ES-I3 (cell line): ENCODE measurements around the gene NOX4.

ENCODE experiments used
- H3K36me3 ChIP-seq: 2 replicates; pipeline ENCODE4 v1.6.1; 2013; ENCODE audit warnings: mild to moderate bottlenecking, low read length, control low read depth, moderate library complexity; ENCODE audit not compliant: insufficient read depth
- H3K4me1 ChIP-seq: 2 replicates; pipeline ENCODE4 v1.6.1; 2013; ENCODE audit warnings: mild to moderate bottlenecking, control low read depth, low read length; ENCODE audit not compliant: insufficient read depth
- H3K9ac ChIP-seq: 2 replicates; pipeline ENCODE4 v1.6.1; 2013; ENCODE audit warnings: low read depth, mild to moderate bottlenecking, low read length, moderate library complexity
- H3K9me3 ChIP-seq: 2 replicates; pipeline ENCODE4 v1.6.1; 2013; ENCODE audit warnings: mild to moderate bottlenecking, low read length, moderate library complexity; ENCODE audit not compliant: control insufficient read depth, insufficient read depth

NOX4 gene

DNA sequence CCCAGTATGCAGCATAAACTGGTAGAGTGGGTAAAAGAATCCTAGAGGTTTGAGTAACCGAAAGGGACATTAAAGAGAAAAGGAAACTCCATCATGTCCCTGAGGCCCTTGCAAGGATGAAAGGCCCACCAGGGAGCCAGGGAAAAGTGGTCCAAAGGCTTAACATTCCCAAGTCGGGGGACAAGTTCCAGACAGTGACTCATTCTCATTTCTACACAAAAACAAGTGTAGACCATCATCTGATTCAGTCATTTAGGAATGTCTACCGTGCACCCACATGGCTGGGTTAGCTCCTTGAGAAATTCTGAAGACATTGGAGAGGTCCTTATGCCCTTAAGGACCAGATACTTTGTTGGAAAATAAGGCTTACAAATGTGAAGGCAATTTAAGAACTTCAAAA lies 4.8 kb upstream of the NOX4 start:
- H3K36me3 ChIP-seq = no peaks in the 10 kb centered on the region
- H3K9ac ChIP-seq = no peak overlapping the region
- peaks cover 15% of the 10 kb centered on the region for H3K4me1 ChIP-seq
- H3K9me3 ChIP-seq = no peaks in the 10 kb centered on the region

- peaks cover 15% of the 10 kb centered on the region for H3K4me1 ChIP-seq
- no peaks in the 10 kb centered on the region for H3K36me3 ChIP-seq
- H3K9me3 ChIP-seq = no peaks in the 10 kb centered on the region
- no peak overlapping the region for H3K9ac ChIP-seq
Measured at GRCh38 chr11:89493431-89493830, 2.3 kb upstream of the NOX4 start.

DNA sequence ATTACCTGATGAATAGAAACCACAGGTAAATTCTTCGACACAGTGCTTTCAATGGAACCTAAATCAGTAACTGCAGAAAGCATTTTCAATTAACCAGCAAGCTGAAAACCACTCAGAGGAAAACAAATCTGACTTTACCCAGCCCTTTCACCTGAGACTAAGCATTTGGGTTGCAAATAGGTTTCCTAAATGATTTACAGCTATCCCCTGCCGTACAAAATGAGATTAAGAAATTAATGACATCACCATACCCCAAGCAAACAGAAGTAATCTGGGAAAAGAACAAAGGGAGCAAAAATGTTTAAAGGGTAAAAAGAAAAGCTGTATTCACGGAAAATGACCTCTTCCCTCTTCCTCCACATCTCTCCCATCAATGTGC lies 584 bp downstream of the NOX4 start:
- H3K36me3 ChIP-seq = no peaks in the 10 kb centered on the region
- H3K9ac ChIP-seq = peak overlapping the region; percentile 76
- H3K9me3 ChIP-seq = no peaks in the 10 kb centered on the region
- peaks cover 8% of the 10 kb centered on the region for H3K4me1 ChIP-seq

DNA sequence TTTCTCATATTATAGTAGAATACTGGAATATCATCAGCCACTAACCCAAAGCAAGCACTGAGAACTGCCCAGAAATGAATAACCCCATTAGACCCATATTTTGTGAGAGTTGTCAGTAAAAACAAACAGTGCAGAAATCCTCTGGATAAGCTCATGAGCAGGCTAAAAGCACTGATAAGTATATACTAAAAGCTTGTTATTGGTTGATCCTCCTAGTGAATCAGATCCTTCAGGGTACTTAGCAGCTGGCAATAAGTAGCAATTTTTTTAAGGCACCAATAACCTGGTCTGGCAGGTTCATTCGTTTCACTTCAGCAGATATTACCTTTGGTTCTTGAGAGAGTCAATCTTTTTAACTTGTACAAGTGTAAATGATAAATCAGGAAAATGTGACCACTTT lies 1.2 kb downstream of the NOX4 start:
- peak overlapping the region; percentile 76; the same call in 1 of the 2 replicates for H3K9ac ChIP-seq
- H3K4me1 ChIP-seq = peaks cover 4% of the 10 kb centered on the region; the same call in 1 of the 2 replicates
- no peaks in the 10 kb centered on the region for H3K9me3 ChIP-seq
- H3K36me3 ChIP-seq = no peaks in the 10 kb centered on the region

- Histone ChIP-seq H3K4me1 (no peaks in the 10 kb centered on the region; the same call in 1 of the 2 replicates), H3K9me3 (no peaks in the 10 kb centered on the region), H3K9ac (no peak overlapping the region), H3K36me3 (no peaks in the 10 kb centered on the region)
Measured at GRCh38 chr11:89487016-89487415, 4.2 kb downstream of the NOX4 start.

DNA sequence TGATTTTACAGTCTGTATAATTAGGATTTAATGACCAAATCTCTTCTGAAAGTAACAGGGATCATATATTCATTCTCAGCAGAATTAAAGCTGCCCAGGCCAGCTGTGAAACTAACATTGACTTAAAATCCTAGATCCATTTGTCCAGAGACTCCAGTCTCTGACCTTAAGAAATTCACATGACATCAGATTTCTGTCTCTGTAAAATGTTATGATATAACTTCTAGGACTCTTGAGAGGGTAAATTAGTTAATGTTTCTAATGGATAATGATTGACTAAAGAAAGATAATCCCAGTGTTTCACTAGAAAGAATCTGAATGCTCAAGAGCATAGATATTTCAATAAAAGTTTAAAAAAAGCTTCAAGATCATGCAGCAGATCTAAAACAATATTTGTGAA lies 6.3 kb downstream of the NOX4 start:
- Histone ChIP-seq H3K9ac (no peak overlapping the region), H3K4me1 (no peaks in the 10 kb centered on the region; the same call in 1 of the 2 replicates), H3K9me3 (no peaks in the 10 kb centered on the region), H3K36me3 (no peaks in the 10 kb centered on the region)

GRCh38 chr11:89477175-89477574 lies 14.0 kb downstream of the NOX4 start:
- Histone ChIP-seq H3K9ac (no peak overlapping the region), H3K4me1 (no peaks in the 10 kb centered on the region), H3K36me3 (no peaks in the 10 kb centered on the region), H3K9me3 (no peaks in the 10 kb centered on the region)

GRCh38 chr11:89463266-89463780 lies 27.9 kb downstream of the NOX4 start:
- H3K9ac ChIP-seq = no peak overlapping the region
- H3K9me3 ChIP-seq = no peaks in the 10 kb centered on the region
- H3K36me3 ChIP-seq = no peaks in the 10 kb centered on the region
- no peaks in the 10 kb centered on the region for H3K4me1 ChIP-seq

DNA sequence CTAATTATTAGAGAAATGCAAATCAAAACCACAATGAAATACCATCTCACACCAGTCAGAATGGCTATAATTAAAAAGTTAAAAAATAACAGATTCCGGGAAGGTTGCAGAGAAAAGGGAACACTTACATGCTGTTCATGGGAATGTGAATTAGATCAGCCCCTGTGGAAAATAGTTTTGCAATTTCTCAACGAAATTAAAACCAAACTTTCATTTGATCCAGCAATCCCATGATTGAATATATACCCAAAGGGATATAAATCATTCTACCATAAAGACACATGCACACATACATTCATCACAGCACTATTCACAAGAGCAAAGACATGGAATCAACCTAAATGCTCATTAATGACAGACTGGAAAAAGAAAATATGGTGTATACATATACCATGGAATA lies 32.5 kb downstream of the NOX4 start:
- Histone ChIP-seq H3K9me3 (no peaks in the 10 kb centered on the region), H3K4me1 (no peaks in the 10 kb centered on the region), H3K9ac (no peak overlapping the region), H3K36me3 (no peaks in the 10 kb centered on the region)

GRCh38 chr11:89457190-89457589 lies 34.0 kb downstream of the NOX4 start:
- H3K9ac ChIP-seq = no peak overlapping the region
- H3K4me1 ChIP-seq = no peaks in the 10 kb centered on the region
- no peaks in the 10 kb centered on the region for H3K9me3 ChIP-seq
- H3K36me3 ChIP-seq = no peaks in the 10 kb centered on the region

DNA sequence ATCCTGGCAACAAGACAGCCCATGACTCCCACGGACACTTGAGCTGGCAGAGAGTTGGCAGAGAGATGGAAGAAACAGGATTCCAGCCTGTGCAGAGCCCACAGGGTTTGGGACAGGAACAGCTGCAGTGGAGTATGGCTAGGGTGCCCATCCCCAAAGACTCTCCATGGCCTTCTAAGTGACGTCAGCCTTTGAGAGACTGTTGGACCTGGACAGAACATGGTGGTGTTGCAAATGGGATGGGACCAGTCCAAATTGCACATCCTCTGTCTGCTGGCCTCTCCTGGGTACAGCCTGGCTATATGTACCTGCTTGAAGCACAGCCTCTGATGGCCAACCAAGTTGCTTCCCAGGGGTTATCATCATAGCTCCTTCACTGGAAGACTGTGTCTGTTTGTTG lies 34.5 kb downstream of the NOX4 start:
- Histone ChIP-seq H3K9me3 (no peaks in the 10 kb centered on the region), H3K36me3 (no peaks in the 10 kb centered on the region), H3K9ac (no peak overlapping the region), H3K4me1 (no peaks in the 10 kb centered on the region)

DNA sequence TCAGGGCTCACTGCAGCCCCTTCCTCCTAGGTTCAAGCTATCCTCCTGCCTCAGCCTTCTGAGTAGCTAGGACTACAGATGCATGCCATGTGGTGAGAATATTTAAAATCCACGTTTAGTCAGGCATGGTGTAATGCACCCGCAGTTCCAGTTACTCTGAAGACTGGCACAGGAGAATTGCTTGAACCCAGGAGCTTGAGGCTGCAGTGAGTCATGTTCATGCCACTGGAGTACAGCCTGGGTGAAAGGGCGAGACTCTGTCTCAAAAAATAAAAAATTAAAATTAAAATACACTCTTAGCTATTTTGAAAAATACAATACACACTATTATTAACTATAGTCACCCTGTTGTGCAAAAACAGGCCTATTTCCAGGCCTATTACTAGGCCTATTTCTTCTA lies 38.4 kb downstream of the NOX4 start:
- Histone ChIP-seq H3K9me3 (no peaks in the 10 kb centered on the region; the same call in 1 of the 2 replicates), H3K9ac (no peak overlapping the region), H3K36me3 (no peaks in the 10 kb centered on the region), H3K4me1 (no peaks in the 10 kb centered on the region)

- Histone ChIP-seq H3K4me1 (no peaks in the 10 kb centered on the region), H3K36me3 (no peaks in the 10 kb centered on the region), H3K9me3 (peaks cover 4% of the 10 kb centered on the region; the same call in 1 of the 2 replicates), H3K9ac (no peak overlapping the region)
Measured at GRCh38 chr11:89447845-89448244, 43.3 kb downstream of the NOX4 start.

DNA sequence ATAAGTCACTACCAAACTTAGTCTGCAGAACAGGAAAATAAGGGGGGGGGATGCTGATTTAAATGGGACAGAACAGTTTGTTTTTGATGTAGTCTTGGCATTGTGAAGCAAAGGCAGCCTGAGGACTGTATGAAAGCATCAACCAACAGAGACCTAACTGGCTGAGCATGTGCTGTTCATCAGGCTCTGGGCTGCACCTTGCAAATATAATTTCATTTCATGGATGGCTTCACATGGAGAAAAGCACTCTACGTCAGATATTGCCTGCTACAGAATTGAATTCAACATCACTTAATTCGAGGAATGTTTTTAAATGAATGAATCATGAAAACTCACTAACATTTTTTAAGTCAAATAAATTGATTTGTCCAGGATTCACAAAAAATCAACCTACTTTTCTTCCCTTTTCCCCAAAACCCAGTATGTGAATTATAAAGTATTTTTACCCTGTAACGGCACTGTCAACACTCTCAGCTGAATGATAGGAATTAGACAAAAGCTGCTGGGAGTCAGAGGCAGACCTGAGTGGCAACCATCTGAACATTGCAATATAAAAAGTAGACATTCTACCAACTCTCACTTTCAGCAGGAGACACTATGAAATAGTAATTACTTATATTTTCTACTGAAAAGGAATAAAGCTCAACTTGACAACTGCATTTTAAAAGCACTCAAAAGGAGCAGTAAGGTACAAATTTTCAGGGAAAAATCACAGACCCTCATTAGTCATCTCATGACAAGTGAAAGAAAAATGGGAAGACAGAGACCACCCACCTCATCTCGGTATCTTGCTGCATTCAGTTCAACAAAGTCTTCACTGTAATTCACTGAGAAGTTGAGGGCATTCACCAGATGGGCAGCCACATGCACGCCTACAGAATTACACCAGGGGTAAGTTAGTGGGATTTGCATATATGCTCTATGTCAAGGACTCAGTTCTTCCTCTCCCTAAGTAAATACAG lies 47.5 kb downstream of the NOX4 start:
- no peaks in the 10 kb centered on the region for H3K36me3 ChIP-seq
- no peaks in the 10 kb centered on the region for H3K4me1 ChIP-seq
- H3K9me3 ChIP-seq = peaks cover 4% of the 10 kb centered on the region; the same call in 1 of the 2 replicates
- H3K9ac ChIP-seq = no peak overlapping the region

DNA sequence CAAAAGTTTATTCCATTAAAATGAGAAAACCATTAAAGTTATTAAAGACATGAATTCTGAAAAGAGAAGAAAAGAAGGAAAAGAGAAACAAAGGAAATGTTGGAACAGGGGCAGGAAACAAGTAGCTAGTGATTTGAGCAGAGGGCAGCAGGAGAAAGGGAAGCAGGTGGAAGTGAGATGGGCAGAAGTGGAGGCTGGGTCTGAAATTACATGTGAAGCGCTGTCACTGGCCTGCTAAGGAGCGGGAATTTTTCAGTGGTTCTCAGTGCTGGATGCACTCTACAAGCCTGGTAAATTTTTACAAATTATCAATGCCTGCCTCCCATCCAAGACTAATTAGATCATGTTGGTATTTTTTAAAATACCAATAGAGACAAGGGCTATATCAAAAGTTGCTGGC lies 48.4 kb downstream of the NOX4 start:
- Histone ChIP-seq H3K36me3 (no peaks in the 10 kb centered on the region), H3K9ac (no peak overlapping the region), H3K4me1 (no peaks in the 10 kb centered on the region)

More for the DNA sequence above, 48.4 kb downstream of the NOX4 start:
- H3K9me3 ChIP-seq = peaks cover 4% of the 10 kb centered on the region; the same call in 1 of the 2 replicates
